Endothelial cell of umbilical vein (primary cell): ENCODE data around the gene CFL1. TPM values are rescaled to one million over a fixed set of nuclear protein-coding genes. Genes with fewer than 3 reads are reported as not detected.

ENCODE experiments used
- BruUV-seq: library from RNA; stranded (reverse); fragments of 400-500 nt; replicated peaks from 2 replicates; lab custom pipeline; 2021; lab: Mats Ljungman, UMichigan
- CTCF ChIA-PET: fragments of 300-600, 350-600 bp; sonication (Branson Sonifier 250); formaldehyde crosslinking; loops from one replicate; lab custom pipeline; 2021; ENCODE audit warnings: antibody characterized with exemption, inconsistent platforms; lab: Charles Lee
- POLR2A ChIA-PET: fragments of 300-600, 350-600 bp; sonication (Branson Sonifier 250); formaldehyde crosslinking; loops from one replicate; lab custom pipeline; 2021; ENCODE audit warnings: antibody characterized with exemption, inconsistent platforms; lab: Charles Lee
- DNase-seq: peaks from one replicate; pipeline ENCODE4 v3.0.0-alpha.2; 2011; ENCODE audit warnings: low read depth, low spot score
- FAIRE-seq: peaks from 2 replicates; lab custom pipeline; 2011; peaks lifted over from hg19 to GRCh38; lab: Jason Lieb, UNC
- H2AFZ ChIP-seq: 2 replicates; pipeline ENCODE4 v1.6.0; 2012; ENCODE audit warnings: low read depth, low read length, control low read depth, inconsistent platforms
- H3K27ac ChIP-seq: 2 replicates; pipeline ENCODE4 v1.5.1; 2011; ENCODE audit warnings: low read depth, mild to moderate bottlenecking, control low read depth, low read length, moderate library complexity; ENCODE audit not compliant: insufficient read depth
- H3K27me3 ChIP-seq, 2 experiments: 2 replicates each; pipeline versions ENCODE4 v1.6.0 to v1.6.1; 2011; ENCODE audit warnings: low read length in 2 of 2, mixed read lengths in 1 of 2; ENCODE audit not compliant: control insufficient read depth in 2 of 2, insufficient read depth in 2 of 2
- H3K36me3 ChIP-seq, 2 experiments: 2 replicates in 1 of 2; 3 replicates in 1 of 2; pipeline ENCODE4 v1.5.1; 2011; ENCODE audit warnings: low read length in 2 of 2, mild to moderate bottlenecking in 1 of 2, moderate library complexity in 1 of 2; ENCODE audit not compliant: control insufficient read depth in 2 of 2, insufficient read depth in 2 of 2; ENCODE audit errors: extremely low read depth in 1 of 2
- H3K4me1 ChIP-seq: 3 replicates; pipeline ENCODE4 v1.5.1; 2011; ENCODE audit warnings: mild to moderate bottlenecking, low read length; ENCODE audit not compliant: control insufficient read depth, insufficient read depth; ENCODE audit errors: extremely low read depth
- H3K4me2 ChIP-seq: 2 replicates; pipeline ENCODE4 v1.6.1; 2011; ENCODE audit warnings: low read length, control low read depth, mixed read lengths; ENCODE audit not compliant: insufficient read depth
- H3K4me3 ChIP-seq, 3 experiments: fragments of 200-600 bp in 1 of 3; sonication (generic), shearing (Covaris generic) in 1 of 3; replicated peaks in 1 of 3; 2 replicates each; pipeline ENCODE4 v1.5.1; 2011 to 2016; ENCODE audit warnings: control low read depth in 3 of 3, low read length in 3 of 3, mild to moderate bottlenecking in 2 of 3, inconsistent platforms in 1 of 3, low read depth in 1 of 3, moderate library complexity in 1 of 3; ENCODE audit not compliant: insufficient read depth in 1 of 3
- H3K79me2 ChIP-seq: 2 replicates; pipeline ENCODE4 v1.6.0; 2012; ENCODE audit warnings: low read length, inconsistent platforms; ENCODE audit not compliant: control insufficient read depth, insufficient read depth
- H3K9ac ChIP-seq: replicated peaks from 2 replicates; pipeline ENCODE3; 2011; ENCODE audit warnings: low read length, control low read depth; ENCODE audit not compliant: insufficient read depth; ENCODE audit errors: extremely low read depth
- H3K9me1 ChIP-seq: replicated peaks from 3 replicates; pipeline ENCODE4 v1.6.0; 2011; ENCODE audit warnings: mild to moderate bottlenecking, low read length; ENCODE audit not compliant: control insufficient read depth, insufficient read depth; ENCODE audit errors: extremely low read depth
- H3K9me3 ChIP-seq: replicated peaks from 2 replicates; pipeline ENCODE4 v1.5.1; 2012; ENCODE audit warnings: low read length, inconsistent platforms; ENCODE audit not compliant: control insufficient read depth, insufficient read depth
- H4K20me1 ChIP-seq: replicated peaks from 2 replicates; pipeline ENCODE3; 2011; ENCODE audit warnings: mild to moderate bottlenecking, low read length; ENCODE audit not compliant: control insufficient read depth, insufficient read depth; ENCODE audit errors: extremely low read depth
- CTCF ChIP-seq, 2 donors: IDR thresholded peaks; 1 replicate in 1 of 2; 2 replicates in 1 of 2; pipeline ENCODE4 v1.5.1; 2011; ENCODE audit warnings: low read length in 2 of 2, mild to moderate bottlenecking in 2 of 2, moderate library complexity in 2 of 2, control low read depth in 1 of 2, inconsistent platforms in 1 of 2, low read depth in 1 of 2; ENCODE audit not compliant: insufficient read depth in 1 of 2; ENCODE audit errors: extremely low read depth in 1 of 2
- EZH2 ChIP-seq: IDR thresholded peaks from 2 replicates; pipeline ENCODE4 v1.6.1; 2012; ENCODE audit warnings: borderline replicate concordance, low read depth, mild to moderate bottlenecking, moderate library complexity, low read length, inconsistent platforms; ENCODE audit not compliant: severe bottlenecking
- FOS ChIP-seq: IDR thresholded peaks from 2 replicates; pipeline ENCODE4 v1.6.1; 2011; ENCODE audit warnings: mild to moderate bottlenecking, low read length, moderate library complexity, borderline replicate concordance; ENCODE audit not compliant: insufficient read depth
- GATA2 ChIP-seq: IDR thresholded peaks from 2 replicates; pipeline ENCODE4 v1.7.0; 2011; ENCODE audit warnings: low read depth, mild to moderate bottlenecking, moderate library complexity, mixed read lengths, low read length; ENCODE audit not compliant: insufficient read length, insufficient read depth
- JUN ChIP-seq: IDR thresholded peaks from 2 replicates; pipeline ENCODE4 v1.6.1; 2011; ENCODE audit warnings: borderline replicate concordance, low read depth; ENCODE audit not compliant: insufficient read length, insufficient read depth
- MAX ChIP-seq: IDR thresholded peaks from 2 replicates; pipeline ENCODE4 v1.6.1; 2011; ENCODE audit not compliant: insufficient read depth, insufficient read length
- MYC ChIP-seq: IDR thresholded peaks from one replicate; pipeline ENCODE4 v1.6.1; 2011; ENCODE audit warnings: mild to moderate bottlenecking, low read depth, low read length
- POLR2A ChIP-seq: IDR thresholded peaks from 2 replicates; pipeline ENCODE4 v1.6.1; 2012; ENCODE audit warnings: low read depth, mild to moderate bottlenecking, control low read depth, low read length
- POLR2AphosphoS5 ChIP-seq: IDR thresholded peaks from 2 replicates; pipeline ENCODE4 v1.6.1; 2012; ENCODE audit warnings: low read depth, mild to moderate bottlenecking, control low read depth, low read length, moderate library complexity; ENCODE audit not compliant: insufficient read depth
- dilution Hi-C: fragments of 300-500 bp; cut with MboI; formaldehyde crosslinking; loops from one replicate; pipeline ENCODE4 v1.15.0; 2019; ENCODE audit warnings: low sequenced_read_pairs; ENCODE audit not compliant: extremely low pct_ligation_motif_present
- intact Hi-C: fragments of 100-400 bp; cut with micrococcal nuclease; formaldehyde crosslinking; loops from one replicate; pipeline ENCODE4 v1.10.0; 2022
- polyA plus RNA-seq, 4 experiments: library from polyadenylated mRNA; depleted of rRNA in 3 of 4; stranded (reverse) in 3 of 4; unstranded in 1 of 4; fragments of >200 nt; gene quantifications; 2 replicates each; pipeline versions ENCODE4 v1.2.1 to v1.2.3, GENCODE V29; 2011 to 2012; ENCODE audit warnings: missing spikeins in 1 of 4
- total RNA-seq: library from RNA; stranded (reverse); gene quantifications from 2 replicates; pipeline ENCODE4 v1.2.3, GENCODE V29; 2021

The CFL1 gene
- total and polyA plus RNA-seq, 2 donors (not counting 3 experiments of a cell fraction or from before 2014, with no cell fraction given) = 1,844 to 2,403 TPM

GRCh38 chr11:65903715-65904114, 45.7 kb upstream of the CFL1 start:
- H3K27me3 ChIP-seq = no peaks in the 10 kb centered on the region
- no peaks in the 10 kb centered on the region for H3K9me3 ChIP-seq
- H3K4me1 ChIP-seq = peaks cover 8% of the 10 kb centered on the region
- peaks cover 13% of the 10 kb centered on the region for H3K79me2 ChIP-seq
- CTCF ChIA-PET = interaction anchor here (1.1 to 2.3 kb wide), 3 partner anchors 12 to 44 kb away, joined by 3 to 5 read pairs (median 5); partner anchors contain the start of gene MUS81
- dilution Hi-C loops = no loop called here
- H2AFZ ChIP-seq = no peak overlapping the region
- no peak overlapping the region for H3K9ac ChIP-seq
- H3K27ac ChIP-seq = peak overlapping the region; percentile 30
- H3K4me3 ChIP-seq = no peak overlapping the region
- H3K36me3 ChIP-seq = no peaks in the 10 kb centered on the region
- no peak for FAIRE-seq
- intact Hi-C loops = no loop called here
- no peak overlapping the region for H3K4me2 ChIP-seq
- POLR2A ChIA-PET = no interaction called here
- no peak for TF ChIP-seq MYC
- no peak for TF ChIP-seq EZH2
- TF ChIP-seq CTCF (IDR thresholded peaks at IDR 0.05; ENCODE audit: extremely low read depth in 1 of 2, insufficient read depth in 1 of 2, low read depth in 1 of 2, low read length in 2 of 2) = no peak
- no peak for TF ChIP-seq POLR2A
- no peak for TF ChIP-seq JUN
- TF ChIP-seq FOS = no peak
- no peak for TF ChIP-seq POLR2AphosphoS5
- TF ChIP-seq MAX = no peak
- no peak for TF ChIP-seq GATA2
- no TSS peak for BruUV-seq
- no peaks in the 10 kb centered on the region for H3K9me1 ChIP-seq
- DNase-seq = no peak
- H4K20me1 ChIP-seq = no peaks in the 10 kb centered on the region
